Measurements from ENCODE around the gene CAMKK1.
A peak's percentile ranks its signal among the peaks of the same experiment; 100 is the strongest.

Gene CAMKK1

DNA sequence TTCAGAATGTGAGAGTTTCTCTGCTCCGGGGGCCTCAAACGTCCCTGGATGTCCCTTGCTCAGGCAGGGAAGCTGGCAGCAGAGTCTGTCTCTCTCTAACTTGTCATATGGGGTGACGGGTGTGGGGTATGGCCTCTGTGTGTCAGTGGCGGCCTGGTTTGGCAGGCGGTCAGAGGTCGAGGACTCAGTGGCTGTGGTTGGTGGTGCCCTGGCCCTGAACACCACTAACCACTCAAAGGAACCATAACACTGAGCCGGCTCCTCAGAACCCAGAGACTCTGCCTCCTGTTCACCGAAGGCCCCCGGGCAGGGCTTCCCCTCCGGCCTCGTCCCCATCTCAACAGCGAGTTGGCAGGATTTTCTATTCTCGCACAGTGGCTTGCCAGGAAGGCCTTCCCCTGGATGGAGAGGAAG lies 22.7 kb upstream of the CAMKK1 start:
- Histone ChIP-seq H3K9ac (peak overlapping the region; percentile 81 to 91 (median 84)), H3K4me2 (peak overlapping the region; percentile 95 to 100 (median 98)), H3K9me3 (replicated peaks in 1 of 11) (no peaks in the 10 kb centered on the region), H3K27me3 (no peaks in the 10 kb centered on the region), H4K20me1 (peaks cover 0 to 51% (median 17%) of the 10 kb centered on the region in 11 experiments; a peak in 13 of 22 replicates), H3K27ac (peak overlapping the region; percentile 85 to 96 (median 92)), H3K4me3 (peak overlapping the region; percentile 55 to 74 (median 62)), H3K4me1 (peaks cover 75 to 96% (median 91%) of the 10 kb centered on the region in 10 experiments), H3K36me3 (peaks cover 0 to 5% (median 0%) of the 10 kb centered on the region in 11 experiments; a peak in 2 of 22 replicates)
- TF ChIP-seq Cebpa-rat (IDR thresholded peaks at IDR 0.05), result no peak

DNA sequence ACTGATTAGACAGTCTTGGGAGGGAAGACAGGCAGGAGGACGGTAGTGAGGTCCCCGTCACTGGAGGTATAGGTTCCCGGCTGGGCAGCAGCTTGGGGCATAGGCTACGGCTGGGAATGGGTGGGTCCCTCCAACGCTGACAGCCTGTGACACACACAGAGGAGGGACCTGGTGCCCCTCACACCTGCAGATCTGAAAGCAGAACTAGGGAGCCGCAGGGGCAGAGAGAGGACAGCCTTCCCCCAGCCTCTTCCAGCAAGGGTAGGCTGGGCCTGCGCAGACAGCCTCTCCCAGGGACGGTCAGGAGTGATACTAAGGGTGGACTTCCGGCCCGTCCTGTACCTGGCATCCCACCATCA lies 21.4 kb upstream of the CAMKK1 start:
- H3K4me1 ChIP-seq, result peaks cover 81 to 96% (median 91%) of the 10 kb centered on the region in 10 experiments
- H3K27ac ChIP-seq, result peak overlapping the region; percentile 6 to 96 (median 92); a peak in 21 of 22 replicates
- peak overlapping the region; percentile 55 to 74 (median 62) for H3K4me3 ChIP-seq
- peaks cover 0 to 63% (median 17%) of the 10 kb centered on the region in 11 experiments; a peak in 13 of 22 replicates for H4K20me1 ChIP-seq
- H3K9ac ChIP-seq, result peak overlapping the region; percentile 81 to 91 (median 84)
- H3K36me3 ChIP-seq, result peaks cover 0 to 5% (median 0%) of the 10 kb centered on the region in 11 experiments; a peak in 2 of 22 replicates
- peak overlapping the region; percentile 95 to 100 (median 98) for H3K4me2 ChIP-seq
- H3K27me3 ChIP-seq, result no peaks in the 10 kb centered on the region
- TF ChIP-seq Cebpa-rat (IDR thresholded peaks at IDR 0.05), result no peak
- no peaks in the 10 kb centered on the region for H3K9me3 ChIP-seq (replicated peaks in 1 of 11)

DNA sequence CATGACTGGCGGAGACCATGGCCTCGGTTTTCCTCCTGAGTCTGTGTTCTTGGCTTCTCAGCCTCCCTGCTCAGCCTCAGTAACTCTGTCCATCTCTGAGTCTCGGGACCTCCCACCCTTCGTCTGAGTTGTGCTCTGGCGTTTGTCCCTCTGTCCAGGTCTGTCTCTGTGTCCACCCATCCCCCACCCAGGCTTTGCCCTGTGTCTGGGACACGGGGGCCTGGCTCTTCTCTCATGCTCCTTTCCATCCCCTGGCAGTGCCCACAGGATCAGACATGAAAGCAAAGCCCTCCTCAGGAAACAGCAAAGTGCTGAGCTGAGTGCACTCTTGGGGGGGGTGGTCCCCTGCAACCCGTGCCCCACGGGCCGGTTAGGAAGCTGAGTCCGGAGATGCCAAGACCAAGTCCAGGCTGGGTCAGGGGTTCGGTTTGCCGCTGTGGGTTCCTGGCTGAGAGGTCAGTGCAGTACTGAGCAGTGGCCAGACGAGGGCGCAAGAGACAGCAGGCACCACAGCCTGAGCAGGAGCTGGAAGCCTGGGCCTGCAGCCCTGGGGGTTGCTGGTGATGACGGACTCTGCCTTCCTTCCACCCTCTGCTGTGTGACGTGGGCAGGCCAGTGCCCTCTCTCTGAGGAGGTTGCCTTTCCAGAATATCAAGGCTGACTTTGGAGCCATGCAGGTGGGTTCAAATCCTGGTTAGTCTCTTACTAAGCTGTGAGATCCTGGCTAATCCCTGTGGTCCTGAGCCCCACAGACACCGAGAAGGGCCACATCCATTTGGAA lies 20.9 kb upstream of the CAMKK1 start:
- Histone ChIP-seq H3K4me3 (peak overlapping the region; percentile 55 to 74 (median 62); a peak in 17 of 20 replicates), H3K4me1 (peaks cover 80 to 96% (median 91%) of the 10 kb centered on the region in 10 experiments), H3K9ac (peak overlapping the region; percentile 81 to 91 (median 84))

DNA sequence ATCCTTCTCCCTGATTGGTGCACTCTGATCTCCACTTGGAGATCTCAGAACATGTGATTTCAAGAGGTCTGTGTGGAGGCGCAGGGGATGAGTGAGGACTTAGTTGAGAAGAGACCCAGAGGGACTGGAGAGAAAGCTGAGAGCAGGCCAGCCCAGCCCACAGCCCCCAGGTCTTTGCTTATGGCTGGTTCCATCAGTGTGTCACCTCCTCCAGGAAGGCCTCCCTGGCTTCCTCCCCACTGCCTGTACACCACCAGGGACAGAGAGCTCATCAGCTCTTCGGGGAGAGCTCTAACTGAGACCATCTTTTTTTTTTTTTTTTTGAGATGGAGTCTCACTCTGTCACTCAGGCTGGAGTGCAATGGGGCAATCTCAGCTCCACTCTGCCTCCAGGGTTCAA lies 20.0 kb upstream of the CAMKK1 start:
- TF ChIP-seq Cebpa-rat (IDR thresholded peaks at IDR 0.05), result no peak
- Histone ChIP-seq H3K27me3 (no peaks in the 10 kb centered on the region), H3K27ac (peak overlapping the region in 5 of 11 experiments; percentile 41 to 96 (median 93); a peak in 6 of 22 replicates), H4K20me1 (peaks cover 0 to 77% (median 17%) of the 10 kb centered on the region in 11 experiments; a peak in 14 of 22 replicates), H3K4me3 (no peak overlapping the region; a peak in 1 of 20 replicates), H3K4me2 (peak overlapping the region; percentile 95 to 100 (median 98)), H3K9me3 (replicated peaks in 1 of 11) (no peaks in the 10 kb centered on the region), H3K36me3 (peaks cover 0 to 9% (median 0%) of the 10 kb centered on the region in 11 experiments; a peak in 2 of 22 replicates), H3K4me1 (peaks cover 76 to 100% (median 94%) of the 10 kb centered on the region in 10 experiments), H3K9ac (peak overlapping the region in 2 of 11 experiments; percentile 10 to 83; a peak in 4 of 22 replicates)

More for the DNA sequence above, 20.9 kb upstream of the CAMKK1 start:
- H3K4me2 ChIP-seq, result peak overlapping the region; percentile 95 to 100 (median 98)
- peaks cover 0 to 5% (median 0%) of the 10 kb centered on the region in 11 experiments; a peak in 2 of 22 replicates for H3K36me3 ChIP-seq
- H3K27me3 ChIP-seq, result no peaks in the 10 kb centered on the region
- TF ChIP-seq Cebpa-rat (IDR thresholded peaks at IDR 0.05), result no peak
- H3K27ac ChIP-seq, result peak overlapping the region; percentile 6 to 96 (median 92); a peak in 21 of 22 replicates
- H4K20me1 ChIP-seq, result peaks cover 0 to 68% (median 17%) of the 10 kb centered on the region in 11 experiments; a peak in 14 of 22 replicates
- H3K9me3 ChIP-seq (replicated peaks in 1 of 11), result no peaks in the 10 kb centered on the region

DNA sequence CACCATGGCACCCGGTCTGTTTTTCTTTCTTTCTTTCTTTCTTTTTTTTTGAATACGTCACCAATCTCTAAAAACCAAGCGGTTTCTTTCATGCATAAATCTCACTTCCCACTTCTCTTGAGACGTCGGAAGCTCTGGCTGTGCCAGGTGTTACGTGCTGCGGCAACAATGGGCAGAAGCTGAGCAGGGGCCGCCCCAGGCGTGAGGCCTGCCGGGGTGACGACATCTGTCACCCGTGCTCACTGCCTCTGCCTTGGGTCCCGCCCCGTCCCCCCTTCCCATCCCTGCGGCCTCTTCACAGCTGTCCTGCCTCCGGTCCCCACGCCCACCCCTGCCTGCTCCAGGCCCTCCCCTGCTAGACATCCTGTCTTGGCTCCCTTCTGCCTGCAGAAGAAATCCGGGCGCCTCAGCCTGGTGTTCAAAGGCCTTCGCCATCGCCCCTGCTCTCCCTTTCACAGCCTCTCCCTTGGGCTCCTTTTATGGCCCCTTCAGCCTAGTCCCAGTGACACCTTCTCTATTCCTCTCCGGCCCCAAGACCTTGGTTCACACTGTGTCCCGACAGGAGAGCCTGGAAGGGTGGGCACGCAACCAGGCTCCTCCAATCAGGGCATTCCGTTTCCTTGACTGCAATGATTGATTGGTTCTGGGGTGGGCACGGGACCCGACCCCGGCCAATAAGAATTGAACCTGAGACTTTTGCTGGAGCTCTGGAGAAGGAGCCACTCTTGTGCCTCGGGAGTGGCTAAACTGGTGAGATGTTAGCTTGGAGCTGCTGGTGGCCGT lies 18.6 kb upstream of the CAMKK1 start:
- H3K4me2 ChIP-seq, result peak overlapping the region; percentile 76 to 100 (median 95)
- TF ChIP-seq Cebpa-rat (IDR thresholded peaks at IDR 0.05), result no peak
- no peaks in the 10 kb centered on the region for H3K9me3 ChIP-seq (replicated peaks in 1 of 11)
- H3K27me3 ChIP-seq, result no peaks in the 10 kb centered on the region
- peaks cover 64 to 100% (median 94%) of the 10 kb centered on the region in 10 experiments for H3K4me1 ChIP-seq
- peak overlapping the region; percentile 11 to 96 (median 74); a peak in 20 of 22 replicates for H3K27ac ChIP-seq
- peak overlapping the region; percentile 41 to 70 (median 60); a peak in 20 of 22 replicates for H3K9ac ChIP-seq
- H3K4me3 ChIP-seq, result peak overlapping the region in 6 of 10 experiments; percentile 6 to 45 (median 24); a peak in 10 of 20 replicates
- H3K36me3 ChIP-seq, result peaks cover 0 to 22% (median 0%) of the 10 kb centered on the region in 11 experiments; a peak in 5 of 22 replicates
- peaks cover 0 to 91% (median 17%) of the 10 kb centered on the region in 11 experiments; a peak in 14 of 22 replicates for H4K20me1 ChIP-seq

DNA sequence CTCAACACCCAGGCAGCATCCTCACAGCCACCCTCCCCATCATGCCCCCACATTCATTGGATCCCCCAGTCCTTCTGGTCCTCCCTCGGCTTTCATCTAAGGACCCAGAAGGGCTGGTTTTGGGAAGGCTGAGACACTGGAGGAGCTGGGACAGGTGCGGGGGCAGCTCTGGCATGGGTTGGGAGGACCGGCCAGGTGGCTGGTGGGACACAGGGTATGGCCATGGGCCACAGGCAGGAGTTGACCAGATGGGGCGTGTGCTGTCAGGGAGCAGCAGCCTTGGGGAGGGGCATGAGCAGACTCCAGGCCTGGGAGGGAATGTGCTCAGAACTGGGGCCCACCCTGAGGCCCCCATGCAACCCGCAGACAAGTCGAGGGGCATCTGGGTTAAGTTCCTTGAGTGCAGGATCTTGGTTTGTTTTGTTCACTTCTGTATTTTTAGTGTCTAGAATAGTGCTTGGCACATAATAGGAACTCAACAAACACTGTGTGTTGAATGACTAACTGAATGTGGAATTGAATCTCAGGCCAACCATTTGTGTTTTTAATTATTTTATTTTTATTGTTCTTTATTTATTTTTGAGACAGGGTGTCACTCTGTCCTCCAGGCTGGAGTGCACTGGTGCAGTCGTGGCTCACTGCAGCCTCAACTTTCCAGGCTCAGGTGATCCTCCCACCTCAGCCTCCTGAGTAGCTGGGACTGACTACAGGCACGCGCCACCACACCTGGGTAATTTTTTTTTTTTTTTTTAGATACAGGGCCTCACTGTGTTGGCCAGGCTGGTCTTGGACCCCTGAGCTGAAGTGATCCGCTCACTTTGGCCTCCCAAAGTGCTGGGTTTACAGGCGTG lies 17.8 kb upstream of the CAMKK1 start:
- Histone ChIP-seq H3K9ac (peak overlapping the region in 10 of 11 experiments; percentile 41 to 70 (median 60); a peak in 19 of 22 replicates), H3K27me3 (no peaks in the 10 kb centered on the region), H3K36me3 (peaks cover 0 to 25% (median 0%) of the 10 kb centered on the region in 11 experiments; a peak in 5 of 22 replicates), H4K20me1 (peaks cover 0 to 99% (median 17%) of the 10 kb centered on the region in 11 experiments; a peak in 14 of 22 replicates), H3K4me3 (peak overlapping the region in 4 of 10 experiments; percentile 2 to 45 (median 14); a peak in 6 of 20 replicates), H3K4me2 (peak overlapping the region; percentile 76 to 100 (median 95)), H3K27ac (peak overlapping the region in 10 of 11 experiments; percentile 29 to 96 (median 75); a peak in 19 of 22 replicates), H3K4me1 (peaks cover 65 to 100% (median 93%) of the 10 kb centered on the region in 10 experiments), H3K9me3 (replicated peaks in 1 of 11) (no peaks in the 10 kb centered on the region)
- no peak for TF ChIP-seq Cebpa-rat (IDR thresholded peaks at IDR 0.05)

DNA sequence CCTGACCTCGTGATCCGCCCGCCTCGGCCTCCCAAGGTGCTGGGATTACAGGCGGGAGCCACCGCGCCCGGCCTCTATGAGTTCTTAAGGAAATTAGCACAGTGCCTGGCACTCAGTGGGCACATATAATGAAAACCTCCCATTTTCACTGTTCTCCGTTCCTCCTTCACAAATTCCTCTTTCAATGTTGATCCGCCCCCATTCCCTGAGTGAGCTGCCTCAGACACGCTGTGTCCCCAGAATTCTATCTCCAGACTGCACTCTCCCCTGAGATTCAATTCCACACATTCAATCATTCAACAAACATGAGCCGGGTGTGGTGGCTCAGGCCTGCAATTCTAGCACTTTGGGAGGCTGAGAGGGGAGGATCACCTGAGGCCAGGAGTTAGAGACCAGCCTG lies 16.4 kb upstream of the CAMKK1 start:
- peaks cover 0 to 25% (median 0%) of the 10 kb centered on the region in 11 experiments; a peak in 5 of 22 replicates for H3K36me3 ChIP-seq
- H3K9me3 ChIP-seq (replicated peaks in 1 of 11), result no peaks in the 10 kb centered on the region
- H3K4me2 ChIP-seq, result peak overlapping the region in 5 of 11 experiments; percentile 18 to 96 (median 76); a peak in 7 of 22 replicates
- peak overlapping the region in 3 of 11 experiments; percentile 76 to 96 (median 78); a peak in 2 of 22 replicates for H3K27ac ChIP-seq
- no peak for TF ChIP-seq Cebpa-rat (IDR thresholded peaks at IDR 0.05)
- H4K20me1 ChIP-seq, result peaks cover 0 to 99% (median 8%) of the 10 kb centered on the region in 11 experiments; a peak in 14 of 22 replicates
- H3K4me3 ChIP-seq, result no peak overlapping the region
- peak overlapping the region in 3 of 11 experiments; percentile 4 to 58 (median 23); a peak in 2 of 22 replicates for H3K9ac ChIP-seq
- 0 out of 22 replicates have a peak, but pooled peaks cover 0 to 6% (median 0%) of the 10 kb centered on the region in 11 experiments for H3K27me3 ChIP-seq
- H3K4me1 ChIP-seq, result peaks cover 65 to 100% (median 93%) of the 10 kb centered on the region in 10 experiments

Data from BLaER1 treated with 17β-estradiol and CSF1 and Interleukin-3, amounts not matched to agents 10 nM and 100 nM (cell line).